T-cell (primary cell): ENCODE results near the gene DPP6. TPM values are rescaled to one million over a fixed set of nuclear protein-coding genes. Genes with fewer than 3 reads are reported as not detected.

Experiments
- ATAC-seq, 4 experiments: fragments of 200-7000 bp in 3 of 4; fragments of 150-1000 bp in 1 of 4; cut with Tn5 transposase; replicated peaks in 1 of 4; 1 replicate in 3 of 4; 2 replicates in 1 of 4; pipeline ENCODE4 v1.10.0; 2021; ENCODE audit warnings: moderate library complexity in 3 of 4, mild to moderate bottlenecking in 2 of 4, moderate number of reproducible peaks in 1 of 4
- CTCF ChIA-PET, 2 donors: fragments of 300-600 bp; sonication (Branson Sonifier 250); formaldehyde crosslinking; loops; one replicate each; lab custom pipeline; 2022; ENCODE audit warnings: antibody characterized with exemption in 2 of 2; lab: Charles Lee
- POLR2A ChIA-PET, 2 donors: fragments of 300-600 bp; sonication (Branson Sonifier 250); formaldehyde crosslinking; loops; one replicate each; lab custom pipeline; 2022; ENCODE audit warnings: antibody characterized with exemption in 2 of 2; lab: Charles Lee
- DNase-seq, 35 experiments: peaks; one replicate each; pipeline versions ENCODE4 v3.0.0 to v3.0.0-alpha.2; 2013 to 2023
- H3K27ac ChIP-seq: one replicate; pipeline ENCODE4 v1.5.1; 2013; ENCODE audit warnings: low read length
- H3K27me3 ChIP-seq, 2 experiments: replicated peaks in 1 of 2; 1 replicate in 1 of 2; 2 replicates in 1 of 2; pipeline versions ENCODE4 v1.6.1 to v1.7.0; 2013; ENCODE audit warnings: low read length in 1 of 2, mixed read lengths in 1 of 2; ENCODE audit not compliant: control insufficient read depth in 2 of 2, insufficient read depth in 2 of 2; ENCODE audit errors: extremely low read depth in 1 of 2
- H3K36me3 ChIP-seq, 2 donors: 1 replicate in 1 of 2; 2 replicates in 1 of 2; pipeline versions ENCODE4 v1.6.1 to v1.7.0; 2013; ENCODE audit warnings: low read length in 1 of 2; ENCODE audit not compliant: control insufficient read depth in 2 of 2, insufficient read depth in 1 of 2; ENCODE audit errors: extremely low read depth in 1 of 2
- H3K4me1 ChIP-seq, 2 experiments: 1 replicate in 1 of 2; 2 replicates in 1 of 2; pipeline versions ENCODE4 v1.6.1 to v1.7.0; 2013; ENCODE audit warnings: low read length in 2 of 2, mixed read lengths in 1 of 2; ENCODE audit not compliant: insufficient read depth in 2 of 2, control insufficient read depth in 1 of 2; ENCODE audit errors: extremely low read depth in 1 of 2
- H3K4me3 ChIP-seq, 2 donors: 1 replicate in 1 of 2; 2 replicates in 1 of 2; pipeline versions ENCODE4 v1.5.1 to v1.7.0; 2013; ENCODE audit warnings: mild to moderate bottlenecking in 2 of 2, low read length in 1 of 2, moderate library complexity in 1 of 2; ENCODE audit not compliant: control insufficient read depth in 1 of 2; ENCODE audit errors: extremely low read depth in 1 of 2
- H3K9me3 ChIP-seq: 2 replicates; pipeline ENCODE4 v1.7.0; 2013
- H3K27ac Mint-ChIP-seq, 2 donors: one replicate each; pipeline ENCODE4 v1.8.0; 2020 to 2021; ENCODE audit warnings: mild to moderate bottlenecking in 2 of 2, mixed read lengths in 2 of 2
- H3K27me3 Mint-ChIP-seq, 2 donors: one replicate each; pipeline ENCODE4 v1.8.0; 2021 to 2022; ENCODE audit warnings: mixed read lengths in 2 of 2
- H3K36me3 Mint-ChIP-seq: one replicate; pipeline ENCODE4 v1.8.0; 2021; ENCODE audit warnings: mixed read lengths
- H3K4me1 Mint-ChIP-seq, 3 donors: one replicate each; pipeline ENCODE4 v1.8.0; 2020 to 2022; ENCODE audit warnings: mixed read lengths in 3 of 3, mild to moderate bottlenecking in 1 of 3
- H3K4me3 Mint-ChIP-seq, 3 donors: one replicate each; pipeline ENCODE4 v1.8.0; 2020 to 2022; ENCODE audit warnings: mild to moderate bottlenecking in 3 of 3, mixed read lengths in 3 of 3, moderate library complexity in 3 of 3
- H3K9me3 Mint-ChIP-seq, 3 donors: one replicate each; pipeline ENCODE4 v1.8.0; 2020 to 2022; ENCODE audit warnings: mixed read lengths in 3 of 3
- WGBS: methylation state at CpG from one replicate; pipeline ENCODE4 v1.1.5; 2013; ENCODE audit warnings: missing lambda C conversion rate; ENCODE audit not compliant: insufficient coverage; 5-methylcytosine and 5-hydroxymethylcytosine counted together
- total RNA-seq, 35 experiments: library from RNA in 6 of 35; stranded (reverse) in 6 of 35; fragments of 120-200 nt in 1 of 35; gene quantifications; one replicate each; pipeline versions ENCODE4 v1.2.1 to v1.2.4 and lab custom pipeline; 2013 to 2026

The DPP6 gene
- total RNA-seq, 5 donors from 2014 or later (not counting 1 experiment from before 2014, with no cell fraction given), result not detected

DNA sequence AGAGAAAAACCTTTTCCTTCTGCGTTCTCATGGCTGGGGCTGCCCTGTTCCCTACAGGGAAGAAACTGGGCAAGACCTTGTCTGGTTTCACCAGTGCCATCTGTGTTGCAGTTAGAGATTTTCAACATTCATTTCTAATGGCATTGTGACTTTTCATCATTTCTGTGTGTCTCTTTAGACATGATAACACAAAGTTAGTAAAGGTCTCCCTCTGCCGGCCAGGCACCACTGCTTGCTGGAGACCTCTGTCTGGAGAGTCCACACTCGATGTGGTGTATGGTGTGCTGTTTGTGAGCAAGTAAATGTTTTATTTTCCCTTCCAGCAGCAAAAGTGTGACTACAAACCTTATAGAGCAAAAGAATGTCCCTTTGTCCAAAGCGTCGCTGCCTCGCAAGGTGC is 737.2 kb downstream of the DPP6 start:
- Histone ChIP-seq H3K4me1 (no peaks in the 10 kb centered on the region), H3K36me3 (no peaks in the 10 kb centered on the region), H3K4me3 (no peak overlapping the region), H3K9me3 (no peaks in the 10 kb centered on the region), H3K27me3 (peaks cover 2 to 18% of the 10 kb centered on the region in 2 experiments), H3K27ac (no peak overlapping the region)
- ATAC-seq, result no peak
- no peak overlapping the region for H3K27ac Mint-ChIP-seq
- POLR2A ChIA-PET, result no interaction called here
- H3K27me3 Mint-ChIP-seq, result peaks cover 17 to 24% of the 10 kb centered on the region in 2 donors
- peaks cover 9 to 17% (median 11%) of the 10 kb centered on the region in 3 donors for H3K9me3 Mint-ChIP-seq
- CTCF ChIA-PET, result no interaction called here
- 82% methylated on average over 3 of the region's 6 CpGs for WGBS
- H3K36me3 Mint-ChIP-seq, result no peaks in the 10 kb centered on the region
- H3K4me3 Mint-ChIP-seq, result no peak overlapping the region
- DNase-seq, result no peak
- no peaks in the 10 kb centered on the region for H3K4me1 Mint-ChIP-seq

DNA sequence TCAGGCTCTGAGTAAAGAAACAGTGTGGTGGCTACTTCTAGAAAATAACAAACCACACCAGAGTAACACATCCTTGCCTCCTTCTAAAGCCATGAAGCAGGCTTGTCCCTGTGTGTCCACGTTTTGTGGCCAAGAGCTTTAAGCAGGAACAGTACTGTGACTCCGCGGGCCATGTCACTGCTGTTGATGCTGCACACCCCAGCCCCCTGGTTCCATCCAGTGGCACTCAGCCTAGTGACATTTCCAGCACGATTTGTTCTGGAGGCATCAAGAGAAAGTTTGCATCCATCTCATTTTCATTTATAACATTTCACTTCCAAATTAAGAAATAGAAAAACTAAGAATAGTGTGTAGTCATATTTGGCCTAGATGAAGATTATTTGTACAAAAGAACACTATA is 739.4 kb downstream of the DPP6 start:
- H3K27ac Mint-ChIP-seq, result no peak overlapping the region
- Histone ChIP-seq H3K27ac (no peak overlapping the region), H3K4me1 (no peaks in the 10 kb centered on the region), H3K9me3 (no peaks in the 10 kb centered on the region), H3K36me3 (no peaks in the 10 kb centered on the region), H3K4me3 (no peak overlapping the region), H3K27me3 (peaks cover 2 to 28% of the 10 kb centered on the region in 2 experiments)
- peaks cover 24% of the 10 kb centered on the region in 2 donors for H3K27me3 Mint-ChIP-seq
- H3K4me3 Mint-ChIP-seq, result no peak overlapping the region
- no peaks in the 10 kb centered on the region for H3K36me3 Mint-ChIP-seq
- WGBS, result 85% methylated on average over 3 of the region's 4 CpGs
- peaks cover 0 to 8% (median 2%) of the 10 kb centered on the region in 3 donors for H3K9me3 Mint-ChIP-seq
- no peak for DNase-seq
- CTCF ChIA-PET, result no interaction called here
- no peak for ATAC-seq
- no peaks in the 10 kb centered on the region for H3K4me1 Mint-ChIP-seq
- POLR2A ChIA-PET, result no interaction called here

DNA sequence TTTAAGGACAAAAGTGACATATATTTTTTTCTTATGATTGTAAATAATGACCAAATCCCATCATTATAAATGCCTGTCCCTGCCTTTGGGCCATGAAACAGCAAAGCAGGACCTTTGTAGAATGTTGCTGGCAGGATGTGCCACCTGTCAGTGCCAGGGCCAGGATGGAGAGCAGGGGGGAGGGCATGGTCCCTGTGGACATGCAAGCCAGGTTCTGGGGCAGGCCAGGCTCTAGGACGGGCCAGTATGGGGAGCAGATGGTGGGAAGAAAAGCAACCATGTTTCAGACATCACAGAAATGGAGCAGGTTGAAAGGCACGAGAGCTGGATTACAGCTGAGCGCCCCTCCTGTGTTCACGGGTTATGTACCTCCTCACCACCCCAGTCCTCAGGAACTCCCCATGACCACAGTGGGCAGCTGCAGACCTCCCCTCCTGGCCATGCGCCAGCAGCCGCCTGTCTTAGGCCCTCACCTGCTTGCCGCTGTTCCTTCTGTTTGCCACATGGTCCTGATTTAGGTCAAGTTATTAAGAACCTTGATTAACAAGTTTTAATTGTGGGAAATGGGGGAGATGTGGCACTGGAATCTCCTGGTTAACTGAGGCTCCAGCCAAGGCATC is 740.3 kb downstream of the DPP6 start:
- no peak overlapping the region for H3K27ac Mint-ChIP-seq
- peaks cover 0 to 8% (median under 1%) of the 10 kb centered on the region in 3 donors for H3K9me3 Mint-ChIP-seq
- Histone ChIP-seq H3K36me3 (no peaks in the 10 kb centered on the region), H3K9me3 (no peaks in the 10 kb centered on the region), H3K27me3 (peaks cover 2 to 28% of the 10 kb centered on the region in 2 experiments), H3K27ac (no peak overlapping the region), H3K4me1 (no peaks in the 10 kb centered on the region), H3K4me3 (no peak overlapping the region)
- ChIA-PET CTCF (no interaction called here), POLR2A (no interaction called here)
- H3K36me3 Mint-ChIP-seq, result no peaks in the 10 kb centered on the region
- DNase-seq (no peak), ATAC-seq (no peak)
- 83% methylated on average over 2 of the region's 7 CpGs for WGBS
- H3K27me3 Mint-ChIP-seq, result peaks cover 24% of the 10 kb centered on the region in 2 donors
- no peaks in the 10 kb centered on the region for H3K4me1 Mint-ChIP-seq
- no peak overlapping the region for H3K4me3 Mint-ChIP-seq

DNA sequence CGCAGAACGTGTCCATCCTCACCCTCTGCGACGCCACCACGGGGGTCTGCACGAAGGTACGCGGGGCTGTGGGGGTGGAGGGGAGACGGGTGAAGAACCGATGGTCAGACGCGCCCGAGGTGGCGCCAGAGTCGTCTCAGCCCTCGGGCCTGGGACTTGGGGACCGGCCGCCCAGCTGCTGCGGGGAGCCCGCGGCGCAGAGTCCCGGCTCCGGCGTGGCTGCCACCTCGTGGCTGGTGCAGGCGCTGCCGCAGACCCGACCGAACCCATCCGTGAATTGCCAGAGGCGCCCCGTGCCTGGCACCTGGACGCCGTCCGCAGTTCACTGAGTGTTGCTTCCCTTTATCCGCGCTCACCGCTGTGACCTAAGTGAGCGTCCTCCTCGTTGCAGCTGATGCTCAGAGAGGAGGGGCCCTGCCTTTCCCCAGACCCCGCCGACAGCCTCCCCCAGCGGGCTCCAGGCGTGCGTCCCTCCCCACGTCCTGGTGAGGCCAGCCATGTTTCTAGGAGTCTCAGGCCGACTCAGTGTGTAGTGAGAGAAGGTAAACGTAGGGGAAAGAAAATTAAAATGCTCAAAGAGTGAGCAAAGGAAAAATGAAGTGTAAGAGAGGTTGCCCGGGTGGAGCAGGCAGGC is 742.1 kb downstream of the DPP6 start:
- DNase-seq (no peak), ATAC-seq (no peak)
- POLR2A ChIA-PET, result interaction anchor here in 1 of 2 donors (0.8 kb wide), 1 partner anchor 723 kb away, joined by 3 read pairs; no protein-coding TSS in a partner anchor
- no peaks in the 10 kb centered on the region for H3K4me1 ChIP-seq
- no peaks in the 10 kb centered on the region for H3K9me3 ChIP-seq
- Mint-ChIP-seq H3K27me3 (peaks cover 17 to 18% of the 10 kb centered on the region in 2 donors), H3K36me3 (no peaks in the 10 kb centered on the region), H3K27ac (no peak overlapping the region), H3K4me3 (no peak overlapping the region), H3K4me1 (no peaks in the 10 kb centered on the region), H3K9me3 (no peaks in the 10 kb centered on the region)
- no peak overlapping the region for H3K4me3 ChIP-seq
- no peak overlapping the region for H3K27ac ChIP-seq
- peaks cover 2 to 30% of the 10 kb centered on the region in 2 experiments for H3K27me3 ChIP-seq
- H3K36me3 ChIP-seq, result no peaks in the 10 kb centered on the region
- CTCF ChIA-PET, result no interaction called here
- 13% methylated on average over 41 of the region's 50 CpGs for WGBS

DNA sequence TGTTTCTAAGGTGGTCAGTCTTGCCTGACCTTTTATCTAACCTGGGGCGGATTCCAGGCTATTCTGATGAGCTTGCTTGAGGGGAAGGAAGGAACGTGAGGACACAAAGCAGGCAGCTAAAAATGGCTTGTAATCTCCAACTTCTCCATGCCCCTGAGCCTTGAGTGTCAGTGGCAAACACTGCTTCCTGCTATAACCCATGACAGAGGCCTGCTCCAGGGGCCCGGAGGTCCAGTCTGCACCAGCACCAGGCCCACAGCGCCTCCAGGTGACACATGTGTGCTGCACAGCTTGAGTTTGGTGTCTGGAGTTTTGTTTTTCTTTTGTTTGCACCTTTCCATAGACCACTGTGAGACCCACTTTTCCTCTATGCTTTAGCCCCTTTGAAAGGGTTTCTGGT is 742.8 kb downstream of the DPP6 start:
- ChIA-PET POLR2A (interaction anchor here in 1 of 2 donors (0.8 kb wide), 1 partner anchor 724 kb away, joined by 3 read pairs; no protein-coding TSS in a partner anchor), CTCF (no interaction called here)
- Histone ChIP-seq H3K27ac (no peak overlapping the region), H3K27me3 (peaks cover 2 to 29% of the 10 kb centered on the region in 2 experiments), H3K36me3 (no peaks in the 10 kb centered on the region), H3K4me3 (no peak overlapping the region), H3K4me1 (no peaks in the 10 kb centered on the region), H3K9me3 (no peaks in the 10 kb centered on the region)
- ATAC-seq (no peak), DNase-seq (no peak)
- Mint-ChIP-seq H3K4me1 (no peaks in the 10 kb centered on the region), H3K36me3 (no peaks in the 10 kb centered on the region), H3K27me3 (peaks cover 17 to 18% of the 10 kb centered on the region in 2 donors), H3K9me3 (no peaks in the 10 kb centered on the region), H3K4me3 (no peak overlapping the region), H3K27ac (no peak overlapping the region)
- WGBS, result 54% methylated on average over 4 of the region's 4 CpGs

DNA sequence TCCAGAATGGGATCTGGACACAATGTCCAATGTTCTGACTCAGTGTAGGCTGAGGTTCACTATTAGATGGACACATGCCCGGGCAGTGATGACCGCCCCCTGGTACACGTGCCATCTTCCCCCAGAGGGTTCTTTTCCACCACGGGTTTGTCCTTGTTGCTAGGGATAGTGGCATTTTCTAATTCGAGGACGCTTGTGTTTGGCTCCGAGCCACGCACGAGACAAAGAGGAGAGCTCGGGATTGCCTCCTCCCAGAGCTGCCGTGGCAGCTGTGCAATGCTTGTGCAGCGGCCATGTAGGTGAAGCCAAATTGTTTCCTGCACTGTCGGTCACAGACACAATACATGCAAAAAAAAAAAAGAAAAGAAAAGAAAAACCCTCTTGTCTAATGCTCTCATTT is 743.2 kb downstream of the DPP6 start:
- ChIA-PET POLR2A (interaction anchor here in 1 of 2 donors (0.8 kb wide), 1 partner anchor 724 kb away, joined by 3 read pairs; no protein-coding TSS in a partner anchor), CTCF (no interaction called here)
- DNase-seq (no peak), ATAC-seq (no peak)
- Histone ChIP-seq H3K4me1 (no peaks in the 10 kb centered on the region), H3K4me3 (no peak overlapping the region), H3K36me3 (no peaks in the 10 kb centered on the region), H3K27ac (no peak overlapping the region), H3K27me3 (peaks cover 0 to 26% of the 10 kb centered on the region in 2 experiments), H3K9me3 (no peaks in the 10 kb centered on the region)
- H3K4me1 Mint-ChIP-seq, result no peaks in the 10 kb centered on the region
- no peaks in the 10 kb centered on the region for H3K36me3 Mint-ChIP-seq
- peaks cover 17 to 18% of the 10 kb centered on the region in 2 donors for H3K27me3 Mint-ChIP-seq
- H3K27ac Mint-ChIP-seq, result no peak overlapping the region
- no peaks in the 10 kb centered on the region for H3K9me3 Mint-ChIP-seq
- H3K4me3 Mint-ChIP-seq, result no peak overlapping the region
- 89% methylated on average over 10 of the region's 13 CpGs for WGBS
